ENCODE measurements around the gene KRTAP22-1. TPM values are rescaled to one million over a fixed set of nuclear protein-coding genes. Genes with fewer than 3 reads are reported as not detected.

The KRTAP22-1 gene
- total and polyA plus RNA-seq, 2 of the 8 experiments (the other 6 are each of a cell fraction or from before 2014, with no cell fraction given) = not detected

GRCh38 chr21:30577766-30578165, 23.1 kb upstream of the KRTAP22-1 start:
- FAIRE-seq = no peak
- CTCF ChIA-PET (ENCODE audit: partially characterized antibody) = interaction anchor here (1.7 kb wide), 1 partner anchor 10 kb away, joined by 5 read pairs; no protein-coding TSS in a partner anchor
- no peak for TF ChIP-seq CEBPB (IDR thresholded peaks at IDR 0.05; ENCODE audit: low read depth, low read length)
- no peak for TF ChIP-seq YY1 (IDR thresholded peaks at IDR 0.05; ENCODE audit: low read depth, low read length)
- no peak for TF ChIP-seq MAX (IDR thresholded peaks at IDR 0.05)
- no peak for TF ChIP-seq POU5F1 (IDR thresholded peaks at IDR 0.05; ENCODE audit: low read depth, low read length)

More at GRCh38 chr21:30577766-30578165, 23.1 kb upstream of the KRTAP22-1 start:
- POLR2A ChIA-PET (ENCODE audit: partially characterized antibody) = no interaction called here
- Histone ChIP-seq H2BK15ac (ENCODE audit: low read length) (no peak overlapping the region), H4K91ac (replicated peaks; ENCODE audit: insufficient read length, low read length) (no peak overlapping the region), H3K79me1 (ENCODE audit: low read depth, low read length) (no peaks in the 10 kb centered on the region), H3K23me2 (ENCODE audit: low read depth, low read length) (no peaks in the 10 kb centered on the region), H4K5ac (ENCODE audit: insufficient read length, low read depth, low read length) (no peak overlapping the region), H2BK20ac (ENCODE audit: low read length) (no peak overlapping the region), H3K36me3 (ENCODE audit: control insufficient read depth in 2 of 4, insufficient read depth in 4 of 4, low read length in 3 of 4) (no peaks in the 10 kb centered on the region), H3K4me2 (ENCODE audit: insufficient read depth in 1 of 2, low read depth in 2 of 2, low read length in 2 of 2) (no peak overlapping the region), H3K4ac (replicated peaks; ENCODE audit: insufficient read length, low read depth, low read length) (no peak overlapping the region), H4K8ac (ENCODE audit: extremely low read depth, insufficient read depth, low read length) (no peak overlapping the region), H3K27ac (ENCODE audit: low read depth, low read length) (no peak overlapping the region), H3K4me3 (ENCODE audit: extremely low read depth in 1 of 4, insufficient read depth in 2 of 4, low read depth in 3 of 4, low read length in 4 of 4) (no peak overlapping the region), H3K56ac (replicated peaks; ENCODE audit: insufficient read length, low read depth, low read length) (no peak overlapping the region), H3K9me3 (ENCODE audit: insufficient read depth in 2 of 2, low read depth in 1 of 2, low read length in 1 of 2) (no peaks in the 10 kb centered on the region), H2BK5ac (ENCODE audit: low read depth, low read length) (no peak overlapping the region), H3K18ac (ENCODE audit: extremely low read depth, low read length) (no peak overlapping the region), H3K23ac (ENCODE audit: insufficient read length) (no peak overlapping the region), H2AFZ (ENCODE audit: low read length) (no peak overlapping the region), H3K79me2 (ENCODE audit: control insufficient read depth in 1 of 2, insufficient read depth in 2 of 2, low read length in 2 of 2) (no peaks in the 10 kb centered on the region), H3K4me1 (replicated peaks in 1 of 4; ENCODE audit: control insufficient read depth in 3 of 4, insufficient read depth in 4 of 4, low read length in 3 of 4) (no peaks in the 10 kb centered on the region), H2BK120ac (replicated peaks; ENCODE audit: low read depth, low read length) (no peak overlapping the region), H2BK12ac (ENCODE audit: low read depth, low read length) (no peak overlapping the region), H4K20me1 (replicated peaks in 1 of 2; ENCODE audit: control insufficient read depth in 1 of 2, insufficient read depth in 2 of 2, low read length in 2 of 2) (no peaks in the 10 kb centered on the region), H2AK5ac (ENCODE audit: low read depth, low read length) (no peak overlapping the region), H3K27me3 (replicated peaks in 1 of 4; ENCODE audit: control insufficient read depth in 3 of 4, extremely low read depth in 1 of 4, insufficient read depth in 3 of 4, low read length in 3 of 4) (no peaks in the 10 kb centered on the region), H3K9ac (replicated peaks in 1 of 4; ENCODE audit: extremely low read depth in 1 of 4, low read depth in 3 of 4, low read length in 3 of 4) (no peak overlapping the region), H3K14ac (ENCODE audit: insufficient read length) (no peak overlapping the region)
- no peak for DNase-seq (ENCODE audit: low read depth in 1 of 2, low spot score in 2 of 2)

Measured in H1 (cell line).